ENCODE results near the gene SORCS1. TPM values are rescaled to one million over a fixed set of nuclear protein-coding genes. Genes with fewer than 3 reads are reported as not detected.

SORCS1 gene
- total RNA-seq, 1 experiment from 2014 or later: 0.11 TPM

DNA sequence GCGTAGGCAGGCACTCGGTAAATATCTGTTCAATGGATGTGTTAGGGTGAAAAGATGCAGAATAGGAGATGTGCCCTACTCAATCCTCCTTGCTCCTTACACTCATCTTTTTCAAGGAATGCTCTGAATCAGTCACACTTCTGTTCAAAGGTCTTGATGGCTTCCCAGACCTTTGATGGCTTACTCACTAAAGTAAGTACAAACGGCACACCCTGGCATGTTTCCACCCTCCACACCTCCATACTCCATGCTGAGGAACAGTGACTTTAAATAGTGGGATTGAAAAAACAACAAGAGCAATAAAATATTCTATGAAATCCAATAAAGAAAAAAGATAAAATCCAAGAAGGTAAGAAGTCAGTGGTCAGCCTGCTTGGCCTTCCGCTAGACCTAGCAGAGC, 569.2 kb downstream of the SORCS1 start:
- Histone ChIP-seq H3K36me3 (ENCODE audit: low read depth, low read length) (no peaks in the 10 kb centered on the region), H3K4me2 (ENCODE audit: low read length) (no peak overlapping the region), H4K20me1 (ENCODE audit: low read length) (no peaks in the 10 kb centered on the region), H3K4me3 (ENCODE audit: low read length) (no peak overlapping the region), H3K27ac (ENCODE audit: low read length) (no peak overlapping the region), H3K9me2 (replicated peaks; ENCODE audit: low read length) (no peaks in the 10 kb centered on the region), H2AFZ (ENCODE audit: low read length) (no peak overlapping the region), H3F3A (ENCODE audit: low read length, unreplicated experiment) (no peaks in the 10 kb centered on the region), H3K9ac (ENCODE audit: low read length) (no peak overlapping the region), H3K79me2 (ENCODE audit: low read length) (no peaks in the 10 kb centered on the region), H3K4me1 (ENCODE audit: insufficient read depth, low read length) (no peaks in the 10 kb centered on the region), H3K27me3 (ENCODE audit: low read length) (no peaks in the 10 kb centered on the region), H3K9me3 (ENCODE audit: low read length) (no peaks in the 10 kb centered on the region)
- no peak for DNase-seq
- CTCF ChIA-PET: no interaction called here
- POLR2A ChIA-PET (ENCODE audit: unreplicated experiment): no interaction called here
- no TSS peak for BruUV-seq (replicated peaks)
- no peak for TF ChIP-seq EZH2phosphoT487 (IDR thresholded peaks at IDR 0.05; ENCODE audit: borderline replicate concordance, low read length)
- TF ChIP-seq CTCF (conservative IDR thresholded peaks at IDR 0.05; ENCODE audit: low read depth, low read length): no peak
- no peak for TF ChIP-seq EZH2 (IDR thresholded peaks at IDR 0.05; ENCODE audit: low read length, unreplicated experiment)
- no peak for ATAC-seq
- intact Hi-C loops (cut with micrococcal nuclease): no loop called here

GRCh38 chr10:106593876-106594275, 570.6 kb downstream of the SORCS1 start:
- Histone ChIP-seq H3K4me1 (ENCODE audit: insufficient read depth, low read length) (no peaks in the 10 kb centered on the region), H3K9me3 (ENCODE audit: low read length) (no peaks in the 10 kb centered on the region), H3K4me2 (ENCODE audit: low read length) (no peak overlapping the region), H3K27me3 (ENCODE audit: low read length) (no peaks in the 10 kb centered on the region), H2AFZ (ENCODE audit: low read length) (no peak overlapping the region), H3K27ac (ENCODE audit: low read length) (no peak overlapping the region), H3K79me2 (ENCODE audit: low read length) (no peaks in the 10 kb centered on the region), H3K36me3 (ENCODE audit: low read depth, low read length) (no peaks in the 10 kb centered on the region), H3K9me2 (replicated peaks; ENCODE audit: low read length) (no peaks in the 10 kb centered on the region), H3K4me3 (ENCODE audit: low read length) (no peak overlapping the region), H4K20me1 (ENCODE audit: low read length) (no peaks in the 10 kb centered on the region), H3K9ac (ENCODE audit: low read length) (no peak overlapping the region), H3F3A (ENCODE audit: low read length, unreplicated experiment) (no peaks in the 10 kb centered on the region)
- ATAC-seq (no peak), DNase-seq (no peak)
- intact Hi-C loops (cut with micrococcal nuclease): no loop called here
- TF ChIP-seq CTCF (conservative IDR thresholded peaks at IDR 0.05; ENCODE audit: low read depth, low read length): no peak
- TF ChIP-seq EZH2 (IDR thresholded peaks at IDR 0.05; ENCODE audit: low read length, unreplicated experiment): no peak
- TF ChIP-seq EZH2phosphoT487 (IDR thresholded peaks at IDR 0.05; ENCODE audit: borderline replicate concordance, low read length): no peak
- BruUV-seq (replicated peaks): no TSS peak
- POLR2A ChIA-PET (ENCODE audit: unreplicated experiment): no interaction called here
- CTCF ChIA-PET: no interaction called here

- H3K4me2 ChIP-seq (ENCODE audit: low read length): no peak overlapping the region
- H4K20me1 ChIP-seq (ENCODE audit: low read length): no peaks in the 10 kb centered on the region
- no peak for ATAC-seq
- H3K9me2 ChIP-seq (replicated peaks; ENCODE audit: low read length): no peaks in the 10 kb centered on the region
- H3K9me3 ChIP-seq (ENCODE audit: low read length): no peaks in the 10 kb centered on the region
- ChIA-PET POLR2A (ENCODE audit: unreplicated experiment) (no interaction called here), CTCF (no interaction called here)
- H3F3A ChIP-seq (ENCODE audit: low read length, unreplicated experiment): no peaks in the 10 kb centered on the region
- DNase-seq: no peak
- no peaks in the 10 kb centered on the region for H3K4me1 ChIP-seq (ENCODE audit: insufficient read depth, low read length)
- no peaks in the 10 kb centered on the region for H3K36me3 ChIP-seq (ENCODE audit: low read depth, low read length)
- no peak overlapping the region for H2AFZ ChIP-seq (ENCODE audit: low read length)
- no TSS peak for BruUV-seq (replicated peaks)
- TF ChIP-seq EZH2phosphoT487 (IDR thresholded peaks at IDR 0.05; ENCODE audit: borderline replicate concordance, low read length) (no peak), EZH2 (IDR thresholded peaks at IDR 0.05; ENCODE audit: low read length, unreplicated experiment) (no peak), CTCF (conservative IDR thresholded peaks at IDR 0.05; ENCODE audit: low read depth, low read length) (no peak)
- no peaks in the 10 kb centered on the region for H3K27me3 ChIP-seq (ENCODE audit: low read length)
- no peaks in the 10 kb centered on the region for H3K79me2 ChIP-seq (ENCODE audit: low read length)
- no peak overlapping the region for H3K27ac ChIP-seq (ENCODE audit: low read length)
- H3K9ac ChIP-seq (ENCODE audit: low read length): no peak overlapping the region
- intact Hi-C loops (cut with micrococcal nuclease): no loop called here
- H3K4me3 ChIP-seq (ENCODE audit: low read length): no peak overlapping the region
Observed at GRCh38 chr10:106592396-106592795, 572.1 kb downstream of the SORCS1 start.
